ENCODE data around the gene CHSY1.

Gene CHSY1

DNA sequence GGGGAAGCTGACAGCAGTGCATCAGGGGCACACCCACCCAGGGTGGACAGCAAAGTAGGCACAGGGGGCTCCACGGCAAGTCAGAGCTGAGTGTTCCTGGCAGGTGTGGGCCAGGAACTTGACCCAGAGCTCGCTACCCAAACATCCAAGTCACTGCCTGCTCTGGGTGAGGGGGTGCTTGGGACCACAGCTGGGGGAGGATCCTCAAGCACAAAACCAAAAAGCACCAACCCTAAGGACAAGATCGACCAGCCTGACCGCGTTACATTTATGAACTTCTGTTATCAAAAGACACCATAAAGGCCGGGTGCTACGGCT is 101.2 kb downstream of the CHSY1 start:
- DNase-seq (ENCODE audit: low read depth), result no peak

DNA sequence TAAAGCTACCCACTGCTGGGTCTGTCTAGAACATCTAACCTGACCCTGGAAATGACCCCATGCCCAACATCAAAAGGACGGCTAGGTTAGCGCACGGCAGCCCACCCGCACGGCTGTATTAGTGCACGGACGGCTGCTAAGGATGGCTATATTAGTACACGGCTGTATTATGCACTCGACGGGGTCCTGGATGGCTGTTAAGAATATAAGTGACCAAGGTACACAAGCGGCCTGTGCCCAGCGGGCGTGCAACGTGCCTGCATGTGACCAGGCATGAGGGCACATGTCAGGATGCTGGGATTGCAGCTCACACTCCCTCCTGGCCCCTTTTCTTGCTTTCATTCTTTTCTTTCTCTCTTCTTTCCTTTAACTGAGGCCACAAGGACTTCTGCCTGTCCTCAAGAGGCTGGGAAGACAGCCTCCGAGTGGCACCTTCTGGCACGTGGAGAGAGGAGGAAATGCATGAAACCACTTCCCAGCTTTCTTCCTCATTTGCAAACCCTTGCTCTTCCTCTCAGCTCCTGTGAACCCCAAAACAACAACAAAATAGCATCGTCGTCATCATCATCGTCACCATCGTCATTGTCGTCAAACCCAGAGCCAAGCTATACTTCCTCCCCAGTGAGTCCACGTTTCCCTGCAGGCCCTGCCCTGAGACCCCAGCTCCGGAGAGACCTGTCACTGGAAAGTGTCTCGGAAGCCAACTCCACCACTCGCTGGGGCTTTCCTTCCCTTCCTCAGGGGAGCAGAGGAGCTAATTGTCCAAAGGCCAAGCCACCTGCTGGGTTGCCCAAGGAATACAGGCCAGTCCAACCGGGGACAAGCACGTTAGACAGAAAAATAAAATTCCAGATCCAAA is 101.8 kb downstream of the CHSY1 start:
- DNase-seq (ENCODE audit: low read depth), result no peak

DNA sequence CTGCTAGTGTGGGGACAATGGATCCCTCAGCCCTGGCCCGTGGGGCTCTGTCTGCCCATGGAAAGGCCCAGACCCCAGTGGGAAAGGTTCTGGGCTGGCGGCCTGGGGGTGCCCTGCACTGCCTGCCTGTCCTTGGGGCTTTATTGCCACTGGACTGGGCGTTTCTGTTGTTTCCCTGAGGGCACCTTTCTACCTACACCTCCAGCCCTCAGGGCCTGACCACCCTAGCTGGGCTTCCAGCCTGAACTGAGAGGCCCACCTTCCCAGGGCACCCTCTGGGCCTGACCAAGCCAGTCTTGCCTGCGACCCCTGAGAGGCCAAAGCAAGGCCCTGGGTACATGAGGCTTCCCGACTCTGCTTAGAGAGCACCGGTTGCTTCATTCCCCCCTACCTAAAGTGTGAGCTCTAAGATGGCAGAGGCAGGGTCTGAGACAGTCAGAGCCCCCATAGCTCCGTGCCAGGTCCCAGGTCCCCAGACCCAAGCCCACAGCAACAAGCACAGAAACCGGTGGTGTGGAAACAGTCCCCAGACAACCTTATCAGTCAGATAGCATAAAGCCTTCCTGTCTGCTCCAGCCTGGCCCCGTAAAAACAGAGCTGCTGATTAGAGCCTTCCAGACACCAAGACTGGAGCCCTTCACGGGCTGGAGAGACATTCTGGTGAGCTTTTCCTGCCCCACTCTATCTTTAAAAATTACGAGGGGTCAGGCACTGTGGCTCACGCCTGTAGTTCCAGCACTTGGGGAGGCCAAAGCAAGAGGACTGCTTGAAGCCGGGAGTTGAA is 102.8 kb downstream of the CHSY1 start:
- DNase-seq (ENCODE audit: low read depth), result no peak

DNA sequence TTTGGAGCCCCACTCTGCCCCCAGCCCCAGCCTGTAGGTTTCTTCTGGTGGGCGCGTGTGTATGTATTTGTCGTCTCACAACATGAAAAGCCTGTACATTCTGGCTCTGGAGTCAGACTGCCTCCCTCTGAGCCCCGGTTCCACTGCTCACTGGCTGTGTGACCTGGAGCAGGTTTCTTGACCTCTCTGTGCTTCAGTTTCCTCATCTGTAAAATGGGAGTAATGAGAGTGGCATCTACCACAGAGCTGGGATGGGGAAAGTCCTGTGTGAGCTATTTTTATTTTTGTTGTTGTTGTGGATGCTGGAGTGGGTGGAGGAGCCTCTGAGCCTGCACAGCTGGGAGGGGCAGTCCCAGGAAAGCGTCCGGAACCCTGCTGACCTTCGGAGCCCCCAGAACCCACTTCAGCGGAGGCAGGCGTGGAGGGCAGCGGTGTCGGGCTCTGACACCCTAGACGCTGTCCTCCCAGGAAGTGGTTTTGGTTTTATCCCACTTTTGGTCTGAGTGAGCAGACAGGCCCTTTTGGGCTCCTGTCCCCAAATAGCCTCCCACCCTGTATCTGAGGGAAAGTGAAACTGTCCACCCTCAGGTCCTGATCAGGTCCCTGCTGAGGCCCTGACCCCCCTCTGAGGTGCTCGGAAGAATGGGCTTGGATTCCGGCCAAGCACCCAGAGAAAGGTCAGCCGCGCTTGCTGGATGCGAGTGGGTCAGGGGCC is 103.5 kb downstream of the CHSY1 start:
- no peak for DNase-seq (ENCODE audit: low read depth)

DNA sequence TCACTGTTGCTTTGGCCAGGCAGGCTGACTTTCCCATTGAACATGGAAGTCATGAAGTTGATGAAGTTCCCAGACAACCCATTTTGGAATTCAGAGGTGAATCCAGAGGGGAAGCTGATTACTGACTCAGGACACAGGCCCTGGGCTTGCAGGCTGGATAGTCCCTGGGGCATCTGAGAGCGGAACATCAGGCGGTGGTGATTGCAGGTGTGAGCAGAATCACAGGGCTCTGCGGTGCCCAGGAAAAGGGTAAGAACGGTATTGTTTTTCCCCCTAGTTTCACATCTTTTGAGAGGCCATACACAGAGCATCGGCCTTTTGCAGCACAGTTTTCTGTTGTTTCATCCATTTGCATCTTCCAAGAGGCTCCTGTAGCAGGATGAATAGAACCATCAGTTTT is 104.7 kb downstream of the CHSY1 start:
- no peak for DNase-seq (ENCODE audit: low read depth)

DNA sequence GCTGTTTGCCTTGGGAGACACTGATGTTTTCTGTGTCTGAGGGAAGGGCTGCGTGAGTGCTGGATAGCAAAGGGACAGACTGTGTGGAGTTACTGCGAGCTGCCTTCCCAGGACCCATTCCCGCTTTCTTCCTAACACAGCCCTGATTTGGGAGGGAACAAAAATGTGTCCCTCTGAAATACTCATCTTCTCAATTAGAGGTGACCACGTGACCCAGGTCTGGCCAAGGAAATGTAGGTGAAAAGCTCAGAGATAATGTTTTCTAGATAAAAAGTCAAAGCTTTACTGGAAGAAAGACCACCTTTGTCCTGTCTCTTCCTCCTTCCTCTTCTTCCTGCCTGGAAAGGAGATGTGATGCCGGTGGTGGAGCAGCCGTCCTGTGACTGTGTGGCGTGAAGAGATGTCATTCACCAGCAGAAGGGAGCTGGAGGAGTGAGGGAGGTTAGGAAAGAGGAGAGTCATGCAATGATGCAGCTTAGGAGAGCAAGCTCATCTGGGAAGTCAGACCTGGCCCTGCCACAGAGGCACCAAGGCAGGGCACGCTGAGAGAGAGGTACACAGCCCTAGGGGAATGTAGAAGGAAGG is 105.6 kb downstream of the CHSY1 start:
- no peak for DNase-seq (ENCODE audit: low read depth)

DNA sequence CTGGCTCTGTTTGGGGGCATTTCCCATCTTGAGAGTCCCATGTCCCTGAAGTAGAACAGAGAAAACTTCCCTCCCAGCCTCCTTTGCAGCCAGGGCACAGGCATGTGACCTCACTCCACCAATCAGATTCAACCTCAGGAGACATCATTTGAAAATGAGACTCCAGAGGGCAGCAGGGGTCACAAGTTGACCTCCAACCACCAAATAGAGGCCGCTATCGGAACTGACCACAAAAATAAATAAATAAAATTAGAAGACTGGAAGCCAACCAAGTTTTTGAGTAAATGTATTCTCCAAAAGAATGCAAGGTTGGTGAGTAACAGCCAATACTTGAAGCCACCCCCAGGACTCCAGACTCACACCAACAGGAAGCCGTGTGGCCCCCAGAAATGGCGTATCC is 106.5 kb downstream of the CHSY1 start:
- no peak for DNase-seq (ENCODE audit: low read depth)

DNA sequence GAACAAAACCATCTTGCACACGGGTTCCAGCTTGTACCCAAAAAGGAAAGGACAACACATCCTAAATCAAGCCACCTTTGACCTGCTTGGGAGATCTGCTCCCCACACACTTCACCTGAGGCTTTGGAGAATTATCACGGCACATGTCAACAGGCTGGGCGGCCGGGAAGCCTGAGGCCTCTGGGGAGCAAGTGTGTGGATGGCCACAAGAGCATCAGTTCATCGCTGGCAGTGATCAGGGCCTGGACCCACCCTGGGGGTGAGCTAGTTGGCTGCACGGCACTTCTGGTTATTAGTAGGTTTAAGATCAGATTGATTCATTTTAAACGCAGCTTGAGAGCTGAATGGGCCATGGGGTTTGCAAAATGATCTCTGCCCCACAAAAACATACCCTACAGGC is 108.5 kb downstream of the CHSY1 start:
- DNase-seq (ENCODE audit: low read depth), result no peak

DNA sequence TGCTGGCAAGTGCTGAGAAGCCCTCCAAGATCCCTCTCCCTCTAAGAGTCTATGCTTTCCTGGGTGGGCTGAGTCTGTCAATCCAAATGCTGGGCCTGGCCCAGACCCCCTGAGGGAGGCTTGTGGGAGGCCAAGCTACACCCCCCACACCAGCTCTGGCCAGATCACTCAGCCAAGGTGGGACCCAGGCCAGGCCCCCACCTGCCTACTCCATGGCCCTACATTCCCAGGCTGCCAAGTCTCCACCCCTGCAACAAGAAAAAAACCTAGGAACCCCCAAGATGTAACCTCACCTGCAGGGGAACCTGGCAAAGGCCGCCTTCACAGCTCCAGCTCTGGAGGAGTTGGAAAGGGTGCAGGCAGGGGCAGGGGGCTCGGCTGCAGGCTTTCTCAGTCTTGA is 109.1 kb downstream of the CHSY1 start:
- no peak for DNase-seq (ENCODE audit: low read depth)

DNA sequence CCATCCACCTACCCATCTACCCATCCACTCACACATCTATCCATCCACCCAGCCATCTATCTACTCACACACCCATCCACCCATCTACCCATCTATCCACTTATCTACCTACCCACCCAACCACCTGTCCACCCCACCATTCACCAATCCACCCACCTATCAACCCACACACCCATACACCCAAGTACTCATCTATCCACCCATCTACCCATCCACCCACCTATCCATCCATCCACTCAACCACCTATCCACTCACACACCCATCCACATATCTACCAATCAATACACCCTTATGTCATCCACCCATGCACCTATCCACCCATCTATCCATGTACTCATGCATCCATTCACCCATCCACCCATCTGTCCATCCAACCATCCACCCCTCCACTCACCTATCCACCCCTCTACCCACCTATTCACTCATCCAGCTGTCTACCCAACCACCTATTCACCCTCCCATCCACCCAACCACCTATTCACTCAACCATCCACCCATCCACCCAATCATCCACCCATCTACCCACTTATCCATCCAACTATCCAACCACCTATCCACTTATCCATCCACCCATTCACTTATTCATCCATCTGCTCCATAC is 109.8 kb downstream of the CHSY1 start:
- DNase-seq (ENCODE audit: low read depth), result no peak

DNA sequence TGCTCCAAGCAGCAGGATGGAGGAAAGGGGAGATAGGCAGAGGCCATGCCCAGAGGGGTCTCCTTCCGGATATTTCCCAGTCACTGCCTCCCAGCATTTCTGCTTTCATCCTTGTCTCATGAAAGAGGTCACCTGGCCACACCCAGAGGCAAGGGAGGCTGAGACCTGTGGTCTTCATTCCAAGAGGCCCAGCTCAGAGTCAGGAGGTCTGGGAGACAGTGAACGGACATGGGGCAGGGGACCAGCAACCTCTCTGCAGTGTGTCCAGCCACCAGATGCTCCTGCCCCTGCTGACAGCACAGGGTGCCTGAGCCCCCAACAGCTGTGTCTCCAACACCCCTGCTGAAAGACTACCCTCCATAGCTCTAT is 111.2 kb downstream of the CHSY1 start:
- DNase-seq (ENCODE audit: low read depth), result no peak

DNA sequence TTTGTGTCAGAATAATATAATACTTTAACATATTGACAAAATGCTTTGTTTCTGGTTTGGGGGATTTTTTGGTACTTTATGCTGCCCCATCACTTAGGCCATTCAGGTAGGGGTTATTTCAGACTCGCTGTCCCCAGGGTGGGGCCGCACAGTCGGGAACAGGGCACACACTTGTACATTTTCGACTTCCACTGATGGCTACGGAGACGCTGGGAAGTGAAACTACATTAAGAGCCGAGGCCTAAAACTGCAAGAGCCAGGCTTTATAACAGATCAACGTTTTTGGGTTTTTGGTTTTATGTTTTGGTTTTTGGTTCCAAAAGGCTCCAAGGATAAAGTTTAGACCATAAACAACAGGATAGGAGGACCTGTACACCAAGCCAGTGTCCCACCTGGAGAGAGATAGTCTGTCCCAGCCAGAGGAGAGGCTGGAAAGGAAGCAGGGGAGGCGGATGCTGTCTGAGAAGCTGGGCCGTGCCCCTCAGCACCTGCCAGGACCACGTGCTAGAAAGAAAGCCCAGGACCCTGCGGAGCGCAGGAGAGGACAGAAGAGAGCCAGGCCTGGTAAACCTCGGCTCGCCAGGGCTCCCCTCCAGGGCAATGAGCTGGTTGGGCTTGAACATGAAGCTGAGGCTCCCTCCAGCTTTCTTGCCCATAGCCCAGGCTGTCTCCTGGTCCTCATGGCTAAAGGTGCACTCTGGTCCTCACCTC is 111.7 kb downstream of the CHSY1 start:
- no peak for DNase-seq (ENCODE audit: low read depth)

DNA sequence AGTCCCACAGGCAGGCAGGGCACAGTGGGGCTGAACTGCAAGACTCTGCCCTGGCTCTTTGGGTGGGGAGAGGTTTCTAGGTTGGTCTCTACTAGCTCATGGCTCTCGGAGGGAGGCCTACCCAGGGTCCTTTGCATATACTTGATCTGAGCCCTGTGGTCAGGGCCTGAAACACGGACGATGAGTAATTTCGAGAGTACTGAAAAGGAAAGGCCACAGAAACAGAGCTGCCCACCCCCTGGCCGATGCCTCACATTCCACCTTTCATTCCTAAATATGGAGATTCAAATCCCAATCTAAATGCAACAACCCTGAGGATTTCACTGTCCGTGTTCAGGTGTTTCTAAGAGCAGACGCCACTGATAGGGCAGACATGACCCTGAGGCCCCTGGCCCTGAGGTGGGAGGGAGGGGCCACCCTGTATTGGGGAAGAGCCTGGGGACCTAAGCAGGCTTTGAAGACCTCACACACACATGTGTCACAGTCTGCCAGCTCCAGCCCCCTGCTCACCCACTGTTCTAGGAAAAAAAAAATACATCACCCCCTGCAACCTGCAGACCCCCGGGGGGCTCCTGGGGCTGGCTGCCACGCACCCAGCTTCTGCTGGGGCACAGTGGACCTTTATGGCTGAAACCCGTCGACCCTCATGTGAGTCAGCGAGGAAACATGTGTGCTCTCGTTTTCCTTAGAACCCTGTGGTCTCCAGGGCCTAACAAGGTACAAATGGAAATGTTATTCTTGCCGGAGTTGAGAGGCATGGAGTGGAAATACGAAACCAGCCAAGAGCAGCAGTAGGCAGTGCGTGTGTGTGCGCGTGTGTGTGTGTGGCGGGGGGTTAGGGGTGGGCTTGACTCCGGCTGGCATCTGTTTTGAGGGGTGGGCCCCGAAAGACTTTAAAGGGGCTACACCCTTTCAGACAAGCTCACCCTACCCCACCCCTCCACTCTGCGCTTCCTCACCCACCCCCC is 112.7 kb downstream of the CHSY1 start:
- DNase-seq (ENCODE audit: low read depth), result no peak

DNA sequence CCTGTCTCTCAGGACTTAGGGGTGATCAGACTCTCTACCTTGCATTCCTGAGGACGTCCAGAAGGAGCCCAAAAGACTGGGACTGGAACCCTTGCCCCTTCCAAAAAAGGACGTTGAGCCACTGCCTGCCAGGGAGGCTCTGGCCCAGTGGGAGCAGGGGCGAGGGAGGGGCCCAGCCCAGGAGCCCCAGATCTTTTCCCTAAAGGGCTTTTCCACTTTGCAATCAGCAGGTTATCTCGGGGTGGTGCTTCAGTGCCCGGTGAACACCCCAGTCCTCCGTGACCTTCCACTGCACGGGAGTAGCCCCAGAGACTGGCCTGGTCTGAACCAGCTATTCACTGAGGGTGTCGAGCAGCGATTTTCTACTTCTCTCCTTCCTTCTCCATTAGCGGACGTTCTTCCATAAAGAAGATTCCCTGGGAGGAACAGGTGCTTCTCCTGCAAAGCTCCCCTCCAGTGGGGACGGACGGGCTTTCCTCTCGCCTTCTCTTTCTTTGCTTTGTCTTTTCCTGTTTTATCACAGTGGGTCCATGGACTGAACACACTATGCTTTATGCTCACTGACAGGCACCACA is 113.7 kb downstream of the CHSY1 start:
- DNase-seq (ENCODE audit: low read depth), result no peak

DNA sequence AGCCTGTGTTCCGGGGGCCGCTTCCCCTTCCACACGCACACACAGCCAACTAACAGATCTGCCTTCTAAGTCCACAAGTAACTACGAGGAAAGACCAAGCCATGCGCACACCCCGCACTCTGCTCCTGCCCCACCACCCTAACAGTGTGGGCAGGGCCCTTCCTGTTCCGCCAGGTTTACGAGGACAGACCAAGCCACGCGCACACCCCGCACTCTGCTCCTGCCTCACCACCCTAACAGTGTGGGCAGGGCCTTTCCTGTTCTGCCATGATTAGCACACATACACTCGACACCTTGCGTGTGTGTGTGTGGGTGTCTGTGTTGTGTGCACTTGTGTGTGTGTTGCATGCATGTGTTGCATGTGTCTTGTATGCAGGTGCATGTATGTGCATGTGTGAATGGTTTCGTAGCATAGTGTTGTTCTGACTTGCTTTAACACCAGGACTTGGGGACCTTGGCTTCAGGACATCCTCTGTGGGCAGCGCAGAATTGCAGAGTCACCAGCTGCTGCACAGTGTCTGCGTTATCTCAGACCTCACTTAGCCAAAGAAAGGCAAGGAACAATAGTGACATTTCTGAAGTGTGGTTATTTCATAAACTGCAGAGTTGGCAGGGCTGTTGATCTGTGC is 114.4 kb downstream of the CHSY1 start:
- no peak for DNase-seq (ENCODE audit: low read depth)

DNA sequence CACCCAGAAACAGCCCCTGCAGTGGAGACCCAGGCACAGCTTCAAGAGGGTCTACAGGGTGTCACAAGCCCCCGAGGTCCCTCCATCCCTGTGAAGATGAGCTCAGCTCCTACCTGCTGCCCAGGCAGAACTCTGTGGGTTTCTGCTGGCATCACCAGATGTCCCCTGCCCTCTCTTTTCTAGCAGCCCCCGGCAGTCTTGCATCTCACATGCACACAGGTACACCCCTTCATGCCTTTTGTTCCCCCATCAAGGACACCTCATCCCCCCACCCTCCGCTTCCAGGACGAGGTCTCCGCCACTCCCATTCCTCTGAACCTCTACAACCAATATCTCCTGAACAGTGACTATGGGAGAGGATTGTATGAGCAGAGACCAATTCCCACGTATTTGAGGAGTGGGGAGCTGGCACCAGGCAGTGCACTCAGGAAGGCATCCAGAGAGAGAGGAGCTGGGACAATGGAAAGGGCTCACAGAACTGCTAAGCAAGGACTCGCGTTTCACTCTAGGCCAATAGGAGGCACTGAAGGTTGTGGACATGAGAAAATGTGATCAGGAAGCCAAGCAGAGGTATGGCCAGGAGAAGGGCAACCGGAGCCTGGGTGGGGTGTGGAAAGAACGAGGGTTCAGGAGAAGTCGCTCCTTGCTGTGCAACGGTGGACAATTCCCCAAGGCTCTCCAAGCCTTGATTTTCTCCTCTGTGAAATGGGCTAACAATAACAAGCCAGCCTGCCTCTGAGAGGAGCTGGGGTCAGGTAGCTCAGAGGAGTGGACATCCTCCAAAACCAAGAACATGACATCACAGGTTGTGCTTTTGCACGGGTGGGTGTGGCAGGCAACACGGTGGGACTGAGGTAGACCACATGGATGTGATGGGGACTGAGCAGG is 115.2 kb downstream of the CHSY1 start:
- DNase-seq (ENCODE audit: low read depth), result no peak

DNA sequence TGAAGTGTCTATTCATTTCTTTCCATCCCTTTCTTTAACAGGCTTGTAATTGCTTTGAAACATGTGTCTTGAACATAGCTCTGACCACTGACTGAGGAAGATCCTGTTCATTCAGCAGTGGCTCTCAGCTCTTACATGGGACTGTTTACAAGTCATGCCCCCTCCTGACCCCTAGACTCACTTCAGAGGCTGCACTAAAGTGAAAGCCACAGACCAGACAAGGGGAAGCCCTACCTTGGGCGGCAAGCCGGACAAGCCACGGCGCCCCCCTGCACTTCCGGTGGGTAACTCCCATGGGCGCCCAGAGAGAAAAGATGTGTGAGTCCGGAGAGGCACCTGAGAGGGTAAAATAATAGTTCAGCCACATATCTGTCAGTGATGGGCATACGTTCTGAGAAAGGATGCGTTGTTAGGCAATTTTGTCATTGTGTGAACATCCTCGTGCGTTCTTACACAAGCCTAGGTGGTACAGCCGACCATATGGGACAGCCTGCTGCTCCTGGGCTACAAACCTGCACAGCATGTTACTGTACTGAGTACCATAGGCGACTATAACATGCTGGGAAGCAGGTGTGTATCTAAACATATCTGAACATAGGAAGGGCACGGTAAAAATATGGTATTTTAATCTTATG is 116.2 kb downstream of the CHSY1 start:
- DNase-seq (ENCODE audit: low read depth), result no peak

DNA sequence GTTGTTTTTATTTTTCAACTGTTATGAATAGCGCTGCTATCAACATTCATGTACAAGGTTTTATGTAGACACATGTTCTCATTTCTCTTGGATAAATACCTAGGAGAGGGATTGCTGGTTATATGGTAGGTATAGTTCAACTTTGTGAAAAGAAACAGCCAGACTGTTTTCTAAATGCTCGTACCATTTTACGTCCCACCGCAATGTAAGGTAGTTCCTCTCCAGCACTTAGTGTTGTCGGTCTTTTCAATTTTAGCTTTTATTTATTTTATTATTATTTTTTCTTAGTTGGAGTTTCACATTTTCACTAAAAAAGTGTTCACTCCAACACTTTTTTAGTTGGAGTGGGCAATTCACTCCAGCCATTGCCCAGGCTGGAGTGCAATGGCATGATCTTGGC is 117.1 kb downstream of the CHSY1 start:
- no peak for DNase-seq (ENCODE audit: low read depth)

Data from activated T-helper 9 cell treated with anti-CD3 and anti-CD28 coated beads, Interleukin-2, amount 50 U/mL, for 16 hours (primary cell).